GM12878 (cell line): ENCODE measurements around the gene CAMTA1. TPM values are rescaled to one million over a fixed set of nuclear protein-coding genes. Genes with fewer than 3 reads are reported as not detected.

ENCODE experiments used
- ATAC-seq: fragments of 200-7000 bp; cut with Tn5 transposase; 3 replicates; pipeline ENCODE4 v1.9.1; 2020; ENCODE audit warnings: mild to moderate bottlenecking, moderate library complexity
- BruUV-seq: library from RNA; stranded (reverse); fragments of 400-500 nt; replicated peaks from 2 replicates; lab custom pipeline; 2021; lab: Mats Ljungman, UMichigan
- CTCF ChIA-PET: fragments of 300-600 bp; sonication (Branson Sonifier 250); formaldehyde crosslinking; extraction: SDS; loops from one replicate; lab custom pipeline; 2021; ENCODE audit warnings: inconsistent platforms; lab: Yijun Ruan, JAX
- POLR2A ChIA-PET: fragments of 350-600 bp; formaldehyde crosslinking; extraction: SDS; loops from one replicate; lab custom pipeline; 2021; ENCODE audit warnings: inconsistent platforms; lab: Charles Lee
- RAD21 ChIA-PET: fragments of 300-600 bp; sonication (Branson Sonifier 250); formaldehyde crosslinking; loops from one replicate; lab custom pipeline; 2023; ENCODE audit warnings: antibody characterized with exemption; ENCODE audit not compliant: unreplicated experiment; lab: Charles Lee
- SMC1A ChIA-PET: fragments of 300-600 bp; sonication (Branson Sonifier 250); formaldehyde crosslinking; loops from one replicate; lab custom pipeline; 2023; ENCODE audit not compliant: unreplicated experiment, uncharacterized antibody; lab: Charles Lee
- DNase-seq: peaks from one replicate; pipeline ENCODE4 v3.0.0-alpha.2; 2011; ENCODE audit warnings: low read depth, low spot score
- FAIRE-seq: peaks from 3 replicates; lab custom pipeline; 2011; peaks lifted over from hg19 to GRCh38; lab: Jason Lieb, UNC
- H2AFZ ChIP-seq: 2 replicates; pipeline ENCODE4 v1.6.0; 2011; ENCODE audit warnings: low read depth, low read length, control low read depth; ENCODE audit not compliant: control insufficient read depth
- H3K27ac ChIP-seq: 2 replicates; pipeline ENCODE4 v1.5.1; 2011; ENCODE audit warnings: control low read depth; ENCODE audit not compliant: control insufficient read depth, insufficient read depth
- H3K27me3 ChIP-seq, 2 experiments: replicated peaks in 1 of 2; 2 replicates each; pipeline versions ENCODE4 v1.6.0 to v1.6.1; 2011; ENCODE audit warnings: low read length in 1 of 2; ENCODE audit not compliant: control insufficient read depth in 2 of 2, insufficient read depth in 2 of 2
- H3K36me3 ChIP-seq, 2 experiments: 2 replicates each; pipeline ENCODE4 v1.5.1; 2011; ENCODE audit warnings: low read length in 1 of 2; ENCODE audit not compliant: control insufficient read depth in 2 of 2, insufficient read depth in 2 of 2
- H3K4me1 ChIP-seq: 2 replicates; pipeline ENCODE4 v1.6.1; 2011; ENCODE audit warnings: mild to moderate bottlenecking, low read length, moderate library complexity, mixed read lengths; ENCODE audit not compliant: control insufficient read depth, insufficient read depth
- H3K4me2 ChIP-seq: 2 replicates; pipeline ENCODE4 v1.6.0; 2011; ENCODE audit warnings: control low read depth; ENCODE audit not compliant: control insufficient read depth, insufficient read depth
- H3K4me3 ChIP-seq: fragments of 200-600 bp; sonication (generic); 2 replicates; pipeline ENCODE4 v1.5.1; 2016
- H3K79me2 ChIP-seq: 2 replicates; pipeline ENCODE4 v1.6.0; 2011; ENCODE audit warnings: low read length; ENCODE audit not compliant: control insufficient read depth, insufficient read depth
- H3K9ac ChIP-seq: 2 replicates; pipeline ENCODE4 v1.8.0; 2011; ENCODE audit warnings: low read length, control low read depth, mixed read lengths; ENCODE audit not compliant: control insufficient read depth, insufficient read depth
- H3K9me3 ChIP-seq: replicated peaks from 3 replicates; pipeline ENCODE4 v1.5.1; 2011; ENCODE audit warnings: mild to moderate bottlenecking, low read length; ENCODE audit not compliant: control insufficient read depth, insufficient read depth
- H4K20me1 ChIP-seq: 2 replicates; pipeline ENCODE4 v1.6.0; 2011; ENCODE audit not compliant: control insufficient read depth, insufficient read depth
- CBFB ChIP-seq: IDR thresholded peaks from 2 replicates; pipeline ENCODE4 v1.6.1; 2016; ENCODE audit warnings: antibody characterized with exemption, low read depth
- CHD1 ChIP-seq: IDR thresholded peaks from 2 replicates; pipeline ENCODE4 v1.6.1; 2012; ENCODE audit warnings: low read depth, low read length, improper control_type of control experiment
- EZH2 ChIP-seq: IDR thresholded peaks from 2 replicates; pipeline ENCODE4 v1.6.1; 2012; ENCODE audit warnings: low read depth, mild to moderate bottlenecking, control low read depth, inconsistent platforms, low read length, borderline replicate concordance; ENCODE audit not compliant: control insufficient read depth
- IKZF1 ChIP-seq: fragments of 450-650 bp; conservative IDR thresholded peaks from 2 replicates; pipeline ENCODE4 v1.6.1; 2017; ENCODE audit warnings: antibody characterized with exemption, mild to moderate bottlenecking
- IRF4 ChIP-seq: IDR thresholded peaks from 2 replicates; pipeline ENCODE4 v1.6.1; 2011; ENCODE audit warnings: low read depth, low read length
- JUNB ChIP-seq: IDR thresholded peaks from 2 replicates; pipeline ENCODE4 v1.6.1; 2016; ENCODE audit warnings: antibody characterized with exemption, mild to moderate bottlenecking
- LARP7 ChIP-seq: fragments of 450-650 bp; IDR thresholded peaks from 2 replicates; pipeline ENCODE4 v1.6.1; 2017; ENCODE audit warnings: mild to moderate bottlenecking
- NFYB ChIP-seq: IDR thresholded peaks from 2 replicates; pipeline ENCODE4 v1.6.1; 2011; ENCODE audit warnings: low read depth, mild to moderate bottlenecking, low read length, improper control_type of control experiment, moderate library complexity; ENCODE audit not compliant: insufficient read depth
- SMC3 ChIP-seq: IDR thresholded peaks from 2 replicates; pipeline ENCODE4 v1.6.1; 2011; ENCODE audit warnings: low read length, improper control_type of control experiment, borderline replicate concordance
- SPI1 ChIP-seq: IDR thresholded peaks from 2 replicates; pipeline ENCODE4 v1.6.1; 2011; ENCODE audit warnings: low read depth, mild to moderate bottlenecking, low read length, moderate library complexity, borderline replicate concordance; ENCODE audit not compliant: insufficient read depth
- STAT3 ChIP-seq: IDR thresholded peaks from 2 replicates; pipeline ENCODE4 v1.6.1; 2011; ENCODE audit warnings: low read depth, low read length, improper control_type of control experiment
- ZNF384 ChIP-seq: IDR thresholded peaks from 2 replicates; pipeline ENCODE4 v1.6.1; 2012; ENCODE audit warnings: low read depth, mild to moderate bottlenecking, low read length, improper control_type of control experiment, borderline replicate concordance
- WGBS: methylation state at CpG from one replicate; pipeline ENCODE4 v1.1.6; 2016; ENCODE audit warnings: low lambda C conversion rate; ENCODE audit not compliant: insufficient replicate concordance, insufficient coverage; ENCODE audit errors: missing lambda C conversion rate; 5-methylcytosine and 5-hydroxymethylcytosine counted together
- in situ Hi-C: fragments of 300-500 bp; cut with MboI; formaldehyde crosslinking; loops from 9 replicates; pipeline ENCODE4 v1.14.3; 2018; ENCODE audit warnings: mixed read lengths
- intact Hi-C: fragments of 100-400 bp; cut with micrococcal nuclease; formaldehyde crosslinking; loops from one replicate; pipeline ENCODE4 v1.14.2; 2022; ENCODE audit not compliant: unreplicated experiment
- polyA plus RNA-seq, 11 experiments: library from polyadenylated mRNA; depleted of rRNA in 4 of 11; unstranded in 6 of 11; stranded (reverse) in 5 of 11; fragments of >200 nt; fragmentation: Nextera tagmentation in 4 of 11; fragmentation: Illumina TruSeq in 1 of 11; extraction: Ambion mirVana in 4 of 11; extraction: Trizol in 1 of 11; gene quantifications; 1 replicate in 1 of 11; 2 replicates in 10 of 11; pipeline versions ENCODE4 v1.2.1 to v1.2.3, GENCODE V29; 2011 to 2016; ENCODE audit warnings: inconsistent platforms in 2 of 11, missing spikeins in 2 of 11, low read depth in 1 of 11
- total RNA-seq, 4 experiments: library from RNA; depleted of rRNA in 3 of 4; stranded (reverse); fragments of >200 nt in 3 of 4; fragmentation: Illumina TruSeq in 1 of 4; extraction: Trizol in 1 of 4; gene quantifications; 2 replicates each; pipeline versions ENCODE4 v1.2.1 to v1.2.3, GENCODE V29; 2013 to 2021
- TF ChIP-seq, protein P1 (sequence below): fragments of 450-650 bp; conservative IDR thresholded peaks from 2 replicates; pipeline ENCODE4 v1.6.1; 2017; ENCODE audit warnings: mild to moderate bottlenecking, moderate library complexity

Gene CAMTA1
- total and polyA plus RNA-seq, 10 of the 15 experiments (the other 5 are each of a cell fraction or from before 2014, with no cell fraction given), result 37.7 to 148 (median 76.4) TPM

DNA sequence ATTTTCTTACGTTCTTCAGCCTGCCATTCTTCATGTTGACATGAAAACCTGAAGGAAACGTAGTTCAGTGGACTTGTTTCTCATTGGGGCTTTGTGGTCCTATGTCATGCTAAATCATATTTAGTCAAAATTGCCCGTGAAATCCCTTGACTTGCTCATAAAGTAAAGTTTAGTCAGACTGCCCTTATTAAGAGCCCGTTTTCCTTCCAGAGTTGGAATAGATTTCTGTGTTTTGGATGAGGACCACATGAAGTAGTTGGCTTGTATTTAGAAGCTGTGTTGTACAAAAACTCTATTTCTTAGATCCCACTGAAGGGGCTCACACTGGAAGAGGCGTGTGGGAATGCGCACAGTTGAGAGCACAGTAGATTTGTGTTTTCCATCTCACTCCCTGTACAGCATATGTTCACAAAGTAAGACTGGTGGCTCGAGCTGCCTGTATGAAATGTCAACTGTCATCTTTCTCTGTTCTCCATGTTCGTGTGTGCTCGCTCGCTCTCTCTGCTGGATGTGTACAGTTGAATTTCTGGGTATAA, 42.4 kb downstream of the CAMTA1 start:
- no peak for DNase-seq
- Histone ChIP-seq H3K4me1 (peaks cover 5% of the 10 kb centered on the region; the same call in 1 of the 2 replicates), H3K4me2 (no peak overlapping the region), H3K27ac (no peak overlapping the region), H4K20me1 (no peaks in the 10 kb centered on the region), H3K27me3 (no peaks in the 10 kb centered on the region), H3K9ac (no peak overlapping the region), H3K36me3 (peaks cover 0 to 4% of the 10 kb centered on the region in 2 experiments; a peak in 2 of 4 replicates), H2AFZ (no peak overlapping the region), H3K9me3 (no peaks in the 10 kb centered on the region), H3K4me3 (no peak overlapping the region), H3K79me2 (peaks cover 9% of the 10 kb centered on the region)
- intact Hi-C loops, result no loop called here
- 92% methylated on average over 10 of the region's 10 CpGs for WGBS
- ChIA-PET SMC1A (interaction anchor here (1.4 kb wide), 1 partner anchor 9 kb away, joined by 6 read pairs; no protein-coding TSS in a partner anchor), POLR2A (no interaction called here), CTCF (interaction anchor here (0.8 kb wide), 2 partner anchors 8 to 57 kb away, joined by 3 read pairs; no protein-coding TSS in a partner anchor), RAD21 (interaction anchor here (0.7 to 1.4 kb wide), 3 partner anchors 8 to 1116 kb away, joined by 3 to 4 read pairs (median 3); no protein-coding TSS in a partner anchor)
- ATAC-seq, result no peak
- BruUV-seq, result no TSS peak
- no peak for FAIRE-seq
- in situ Hi-C loops, result no loop called here
- no peak for TF ChIP-seq IRF4
- no peak for TF ChIP-seq CHD1
- no peak for TF ChIP-seq SPI1
- no peak for TF ChIP-seq JUNB
- no peak for TF ChIP-seq IKZF1
- no peak for TF ChIP-seq CBFB
- no peak for TF ChIP-seq SMC3
- TF ChIP-seq STAT3, result no peak
- no peak for TF ChIP-seq ZNF384
- TF ChIP-seq NFYB, result no peak
- no peak for TF ChIP-seq LARP7
- TF ChIP-seq EZH2, result no peak
- TF ChIP-seq, protein P1, sequence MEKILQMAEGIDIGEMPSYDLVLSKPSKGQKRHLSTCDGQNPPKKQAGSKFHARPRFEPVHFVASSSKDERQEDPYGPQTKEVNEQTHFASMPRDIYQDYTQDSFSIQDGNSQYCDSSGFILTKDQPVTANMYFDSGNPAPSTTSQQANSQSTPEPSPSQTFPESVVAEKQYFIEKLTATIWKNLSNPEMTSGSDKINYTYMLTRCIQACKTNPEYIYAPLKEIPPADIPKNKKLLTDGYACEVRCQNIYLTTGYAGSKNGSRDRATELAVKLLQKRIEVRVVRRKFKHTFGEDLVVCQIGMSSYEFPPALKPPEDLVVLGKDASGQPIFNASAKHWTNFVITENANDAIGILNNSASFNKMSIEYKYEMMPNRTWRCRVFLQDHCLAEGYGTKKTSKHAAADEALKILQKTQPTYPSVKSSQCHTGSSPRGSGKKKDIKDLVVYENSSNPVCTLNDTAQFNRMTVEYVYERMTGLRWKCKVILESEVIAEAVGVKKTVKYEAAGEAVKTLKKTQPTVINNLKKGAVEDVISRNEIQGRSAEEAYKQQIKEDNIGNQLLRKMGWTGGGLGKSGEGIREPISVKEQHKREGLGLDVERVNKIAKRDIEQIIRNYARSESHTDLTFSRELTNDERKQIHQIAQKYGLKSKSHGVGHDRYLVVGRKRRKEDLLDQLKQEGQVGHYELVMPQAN, result no peak
